Transverse colon (tissue), 4 donors: ENCODE data around the gene NBPF1.
"Not testable (repeated sequence)": the region's sequence is repeated elsewhere in the genome, so short reads cannot be mapped to it uniquely, and the experiment has no call there.

Experiments used
- POLR2A ChIP-seq: fragments of 450-650 bp; IDR thresholded peaks from one replicate; pipeline ENCODE4 v1.6.1; 2016; ENCODE audit warnings: antibody characterized with exemption, mild to moderate bottlenecking, moderate library complexity
- POLR2AphosphoS5 ChIP-seq, 3 donors: sonication (generic); formaldehyde crosslinking; IDR thresholded peaks; one replicate each; pipeline ENCODE4 v1.6.1; 2016; ENCODE audit warnings: antibody characterized with exemption in 3 of 3
- TF ChIP-seq, protein P1 (sequence below), 5 experiments: fragments of 200-600 bp in 3 of 5; fragments of 450-650 bp in 2 of 5; sonication (generic) in 3 of 5; IDR thresholded peaks; 1 replicate in 2 of 5; 2 replicates in 3 of 5; pipeline ENCODE4 v1.5.1; 2016 to 2017; ENCODE audit warnings: antibody characterized with exemption in 5 of 5, inconsistent platforms in 3 of 5, mild to moderate bottlenecking in 2 of 5, moderate library complexity in 1 of 5

DNA sequence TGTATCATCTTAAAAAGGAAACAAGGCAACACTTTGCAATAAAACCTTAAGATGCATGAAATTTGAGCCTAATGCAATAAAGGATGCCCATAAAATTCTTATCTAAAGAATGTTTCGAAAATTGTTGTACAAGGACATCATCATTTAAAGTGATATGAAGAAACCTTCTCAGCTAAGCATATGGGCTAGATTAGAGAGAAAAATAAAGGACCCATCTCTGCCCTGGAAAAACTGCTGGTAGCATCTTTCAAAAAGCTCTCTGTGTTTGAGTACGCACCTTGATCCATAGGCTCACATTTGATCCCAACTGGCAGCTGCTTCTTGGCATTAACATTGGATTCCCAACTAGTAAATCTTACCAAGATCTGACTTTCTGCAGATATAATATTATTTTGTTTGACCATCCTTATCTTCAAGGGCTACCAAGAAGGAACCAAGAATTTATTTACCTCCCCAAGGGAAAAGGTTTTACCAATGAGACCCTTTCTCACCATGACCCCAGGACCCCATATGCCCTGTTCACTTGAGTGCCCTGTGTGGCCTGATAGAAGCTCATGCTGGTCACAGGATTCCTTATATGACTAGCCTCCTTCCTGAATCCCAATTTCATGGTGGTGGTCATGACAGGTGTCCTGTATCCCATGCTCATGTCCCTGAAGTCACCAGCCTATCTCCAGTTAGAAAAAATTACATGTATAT lies 8.7 kb downstream of the NBPF1 start:
- TF ChIP-seq, protein P1, sequence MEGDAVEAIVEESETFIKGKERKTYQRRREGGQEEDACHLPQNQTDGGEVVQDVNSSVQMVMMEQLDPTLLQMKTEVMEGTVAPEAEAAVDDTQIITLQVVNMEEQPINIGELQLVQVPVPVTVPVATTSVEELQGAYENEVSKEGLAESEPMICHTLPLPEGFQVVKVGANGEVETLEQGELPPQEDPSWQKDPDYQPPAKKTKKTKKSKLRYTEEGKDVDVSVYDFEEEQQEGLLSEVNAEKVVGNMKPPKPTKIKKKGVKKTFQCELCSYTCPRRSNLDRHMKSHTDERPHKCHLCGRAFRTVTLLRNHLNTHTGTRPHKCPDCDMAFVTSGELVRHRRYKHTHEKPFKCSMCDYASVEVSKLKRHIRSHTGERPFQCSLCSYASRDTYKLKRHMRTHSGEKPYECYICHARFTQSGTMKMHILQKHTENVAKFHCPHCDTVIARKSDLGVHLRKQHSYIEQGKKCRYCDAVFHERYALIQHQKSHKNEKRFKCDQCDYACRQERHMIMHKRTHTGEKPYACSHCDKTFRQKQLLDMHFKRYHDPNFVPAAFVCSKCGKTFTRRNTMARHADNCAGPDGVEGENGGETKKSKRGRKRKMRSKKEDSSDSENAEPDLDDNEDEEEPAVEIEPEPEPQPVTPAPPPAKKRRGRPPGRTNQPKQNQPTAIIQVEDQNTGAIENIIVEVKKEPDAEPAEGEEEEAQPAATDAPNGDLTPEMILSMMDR (IDR thresholded peaks at IDR 0.05), result not testable (repeated sequence)
- not testable (repeated sequence) for TF ChIP-seq POLR2AphosphoS5 (IDR thresholded peaks at IDR 0.05); POLR2A
